Measurements from ENCODE around the gene NODAL.
A peak's percentile ranks its signal among the peaks of the same experiment; 100 is the strongest.

Gene NODAL

GRCh38 chr10:70459061-70459773 is 17.7 kb upstream of the NODAL start:
- Histone ChIP-seq H3K4me1 (ENCODE audit: insufficient read depth, poor library complexity, severe bottlenecking) (no peaks in the 10 kb centered on the region), H3K36me3 (ENCODE audit: low read depth) (no peaks in the 10 kb centered on the region), H3K4me3 (ENCODE audit: severe bottlenecking) (no peak overlapping the region), H3K27me3 (ENCODE audit: insufficient read depth, poor library complexity, severe bottlenecking) (peaks cover 10% of the 10 kb centered on the region), H3K27ac (ENCODE audit: poor library complexity, severe bottlenecking) (no peak overlapping the region), H3K9me3 (ENCODE audit: severe bottlenecking) (no peaks in the 10 kb centered on the region)
- TF ChIP-seq, protein P1, sequence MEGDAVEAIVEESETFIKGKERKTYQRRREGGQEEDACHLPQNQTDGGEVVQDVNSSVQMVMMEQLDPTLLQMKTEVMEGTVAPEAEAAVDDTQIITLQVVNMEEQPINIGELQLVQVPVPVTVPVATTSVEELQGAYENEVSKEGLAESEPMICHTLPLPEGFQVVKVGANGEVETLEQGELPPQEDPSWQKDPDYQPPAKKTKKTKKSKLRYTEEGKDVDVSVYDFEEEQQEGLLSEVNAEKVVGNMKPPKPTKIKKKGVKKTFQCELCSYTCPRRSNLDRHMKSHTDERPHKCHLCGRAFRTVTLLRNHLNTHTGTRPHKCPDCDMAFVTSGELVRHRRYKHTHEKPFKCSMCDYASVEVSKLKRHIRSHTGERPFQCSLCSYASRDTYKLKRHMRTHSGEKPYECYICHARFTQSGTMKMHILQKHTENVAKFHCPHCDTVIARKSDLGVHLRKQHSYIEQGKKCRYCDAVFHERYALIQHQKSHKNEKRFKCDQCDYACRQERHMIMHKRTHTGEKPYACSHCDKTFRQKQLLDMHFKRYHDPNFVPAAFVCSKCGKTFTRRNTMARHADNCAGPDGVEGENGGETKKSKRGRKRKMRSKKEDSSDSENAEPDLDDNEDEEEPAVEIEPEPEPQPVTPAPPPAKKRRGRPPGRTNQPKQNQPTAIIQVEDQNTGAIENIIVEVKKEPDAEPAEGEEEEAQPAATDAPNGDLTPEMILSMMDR (IDR thresholded peaks at IDR 0.05; ENCODE audit: poor library complexity, severe bottlenecking), result no peak
- no peak for ATAC-seq (ENCODE audit: low read depth)
- no peak for DNase-seq (ENCODE audit: low spot score)

GRCh38 chr10:70458329-70459060 is 17.0 kb upstream of the NODAL start:
- Histone ChIP-seq H3K9me3 (ENCODE audit: severe bottlenecking) (no peaks in the 10 kb centered on the region), H3K4me1 (ENCODE audit: insufficient read depth, poor library complexity, severe bottlenecking) (no peaks in the 10 kb centered on the region), H3K27me3 (ENCODE audit: insufficient read depth, poor library complexity, severe bottlenecking) (peaks cover 10% of the 10 kb centered on the region), H3K4me3 (ENCODE audit: severe bottlenecking) (no peak overlapping the region), H3K36me3 (ENCODE audit: low read depth) (no peaks in the 10 kb centered on the region), H3K27ac (ENCODE audit: poor library complexity, severe bottlenecking) (no peak overlapping the region)
- no peak for DNase-seq (ENCODE audit: low spot score)
- ATAC-seq (ENCODE audit: low read depth), result peak; percentile 82
- TF ChIP-seq, protein P1 (IDR thresholded peaks at IDR 0.05; ENCODE audit: poor library complexity, severe bottlenecking), result no peak

- no peak for ATAC-seq (ENCODE audit: low read depth)
- H3K27me3 ChIP-seq (ENCODE audit: insufficient read depth, poor library complexity, severe bottlenecking), result peaks cover 10% of the 10 kb centered on the region
- no peaks in the 10 kb centered on the region for H3K4me1 ChIP-seq (ENCODE audit: insufficient read depth, poor library complexity, severe bottlenecking)
- H3K36me3 ChIP-seq (ENCODE audit: low read depth), result no peaks in the 10 kb centered on the region
- no peak overlapping the region for H3K4me3 ChIP-seq (ENCODE audit: severe bottlenecking)
- no peak overlapping the region for H3K27ac ChIP-seq (ENCODE audit: poor library complexity, severe bottlenecking)
- DNase-seq (ENCODE audit: low spot score), result no peak
- no peaks in the 10 kb centered on the region for H3K9me3 ChIP-seq (ENCODE audit: severe bottlenecking)
- TF ChIP-seq, protein P1 (IDR thresholded peaks at IDR 0.05; ENCODE audit: poor library complexity, severe bottlenecking), result no peak
Observed at GRCh38 chr10:70457759-70458305, 16.4 kb upstream of the NODAL start.

DNA sequence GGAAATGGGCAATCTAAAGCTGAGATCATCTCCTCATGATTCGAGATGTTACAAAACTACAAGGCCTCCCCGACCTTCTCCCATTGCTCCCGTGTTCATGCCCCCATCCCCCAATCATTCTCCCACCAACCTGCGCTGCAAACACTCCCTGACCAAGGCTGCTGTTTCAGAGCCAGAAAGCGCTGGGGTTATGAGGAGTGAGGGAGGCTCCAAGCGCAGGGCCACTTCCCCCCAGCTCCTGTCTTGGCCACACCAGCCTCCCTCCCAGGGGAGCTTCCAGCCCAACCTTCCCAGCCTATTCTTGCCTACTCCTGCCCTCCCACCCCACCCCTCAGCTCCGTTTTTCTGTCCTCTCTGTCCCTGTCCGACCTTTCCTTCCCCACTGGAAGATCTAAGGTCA is 14.7 kb upstream of the NODAL start:
- ATAC-seq (ENCODE audit: low read depth) (no peak), DNase-seq (ENCODE audit: low spot score) (no peak)
- Histone ChIP-seq H3K9me3 (ENCODE audit: severe bottlenecking) (no peaks in the 10 kb centered on the region), H3K4me3 (ENCODE audit: severe bottlenecking) (no peak overlapping the region), H3K27me3 (ENCODE audit: insufficient read depth, poor library complexity, severe bottlenecking) (peaks cover 10% of the 10 kb centered on the region), H3K27ac (ENCODE audit: poor library complexity, severe bottlenecking) (no peak overlapping the region), H3K36me3 (ENCODE audit: low read depth) (no peaks in the 10 kb centered on the region), H3K4me1 (ENCODE audit: insufficient read depth, poor library complexity, severe bottlenecking) (no peaks in the 10 kb centered on the region)
- TF ChIP-seq, protein P1 (IDR thresholded peaks at IDR 0.05; ENCODE audit: poor library complexity, severe bottlenecking), result no peak

Data from RWPE2 (cell line).